MM.1S (cell line): ENCODE data around the gene GPR180.

ENCODE experiments used
- DNase-seq: peaks from one replicate; pipeline ENCODE4 v3.0.0-alpha.2; 2015
- H2AFZ ChIP-seq: fragments of 300-600 bp; sonication (generic); 2 replicates; pipeline ENCODE4 v1.6.0; 2016; ENCODE audit warnings: antibody characterized with exemption, low read length
- H3F3A ChIP-seq: fragments of 300-600 bp; sonication (generic); 2 replicates; pipeline ENCODE4 v1.6.1; 2016; ENCODE audit warnings: mild to moderate bottlenecking, antibody characterized with exemption, low read length, moderate library complexity, mixed read lengths; ENCODE audit not compliant: insufficient read depth
- H3K27ac ChIP-seq: fragments of 300-600 bp; sonication (generic); 2 replicates; pipeline ENCODE4 v1.5.1; 2016; ENCODE audit warnings: mild to moderate bottlenecking, low read length
- H3K27me3 ChIP-seq: fragments of 300-600 bp; sonication (generic); replicated peaks from 2 replicates; pipeline ENCODE4 v1.6.0; 2016; ENCODE audit warnings: low read length; ENCODE audit not compliant: insufficient read depth
- H3K36me3 ChIP-seq: fragments of 300-600 bp; sonication (generic); replicated peaks from 2 replicates; pipeline ENCODE4 v1.6.1; 2016; ENCODE audit warnings: mild to moderate bottlenecking, low read length, mixed read lengths; ENCODE audit not compliant: insufficient read depth
- H3K4me1 ChIP-seq: fragments of 300-600 bp; sonication (generic); 2 replicates; pipeline ENCODE4 v1.6.1; 2016; ENCODE audit warnings: low read length, mixed read lengths
- H3K4me2 ChIP-seq: fragments of 300-600 bp; sonication (generic); 2 replicates; pipeline ENCODE4 v1.6.0; 2016; ENCODE audit warnings: low read depth, low read length
- H3K4me3 ChIP-seq: fragments of 300-600 bp; sonication (generic); 2 replicates; pipeline ENCODE4 v1.5.1; 2016; ENCODE audit warnings: low read length, mixed read lengths
- H3K79me2 ChIP-seq: fragments of 300-600 bp; sonication (generic); 2 replicates; pipeline ENCODE4 v1.6.1; 2016; ENCODE audit warnings: mixed run types, low read length, mixed read lengths
- H3K9ac ChIP-seq: fragments of 300-600 bp; sonication (generic); 2 replicates; pipeline ENCODE4 v1.6.1; 2016; ENCODE audit warnings: low read length, mixed read lengths
- H3K9me2 ChIP-seq: fragments of 300-600 bp; sonication (generic); replicated peaks from 2 replicates; pipeline ENCODE4 v1.6.1; 2016; ENCODE audit warnings: mild to moderate bottlenecking, low read length, mixed read lengths; ENCODE audit not compliant: insufficient read depth
- H3K9me3 ChIP-seq: fragments of 300-600 bp; sonication (generic); replicated peaks from 2 replicates; pipeline ENCODE4 v1.6.1; 2016; ENCODE audit warnings: mild to moderate bottlenecking, low read length, mixed read lengths; ENCODE audit not compliant: insufficient read depth
- H4K20me1 ChIP-seq: fragments of 300-600 bp; sonication (generic); 2 replicates; pipeline ENCODE4 v1.6.1; 2016; ENCODE audit warnings: mild to moderate bottlenecking, low read length, moderate library complexity, mixed read lengths; ENCODE audit not compliant: insufficient read depth
- EZH2 ChIP-seq: fragments of 300-600 bp; sonication (generic); optimal IDR thresholded peaks from 2 replicates; pipeline ENCODE3; 2017; ENCODE audit warnings: low read depth, mild to moderate bottlenecking, antibody characterized with exemption, low read length, mixed read lengths
- EZH2phosphoT487 ChIP-seq: fragments of 300-600 bp; sonication (generic); IDR thresholded peaks from 2 replicates; pipeline ENCODE4 v1.6.1; 2018; ENCODE audit warnings: antibody characterized with exemption, low read length
- TF ChIP-seq, protein P1 (sequence below): fragments of 300-600 bp; sonication (generic); IDR thresholded peaks from 2 replicates; pipeline ENCODE4 v1.5.1; 2016; ENCODE audit warnings: antibody characterized with exemption, low read length, mixed read lengths

Gene GPR180

GRCh38 chr13:94558716-94559115, 42.9 kb upstream of the GPR180 start:
- H3K79me2 ChIP-seq = no peaks in the 10 kb centered on the region
- no peaks in the 10 kb centered on the region for H4K20me1 ChIP-seq
- H3F3A ChIP-seq = no peaks in the 10 kb centered on the region
- H3K27ac ChIP-seq = no peak overlapping the region; the same call in 1 of the 2 replicates
- no peaks in the 10 kb centered on the region for H3K27me3 ChIP-seq
- no peak overlapping the region for H3K4me3 ChIP-seq
- H3K36me3 ChIP-seq = no peaks in the 10 kb centered on the region
- H2AFZ ChIP-seq = no peak overlapping the region
- TF ChIP-seq, protein P1, sequence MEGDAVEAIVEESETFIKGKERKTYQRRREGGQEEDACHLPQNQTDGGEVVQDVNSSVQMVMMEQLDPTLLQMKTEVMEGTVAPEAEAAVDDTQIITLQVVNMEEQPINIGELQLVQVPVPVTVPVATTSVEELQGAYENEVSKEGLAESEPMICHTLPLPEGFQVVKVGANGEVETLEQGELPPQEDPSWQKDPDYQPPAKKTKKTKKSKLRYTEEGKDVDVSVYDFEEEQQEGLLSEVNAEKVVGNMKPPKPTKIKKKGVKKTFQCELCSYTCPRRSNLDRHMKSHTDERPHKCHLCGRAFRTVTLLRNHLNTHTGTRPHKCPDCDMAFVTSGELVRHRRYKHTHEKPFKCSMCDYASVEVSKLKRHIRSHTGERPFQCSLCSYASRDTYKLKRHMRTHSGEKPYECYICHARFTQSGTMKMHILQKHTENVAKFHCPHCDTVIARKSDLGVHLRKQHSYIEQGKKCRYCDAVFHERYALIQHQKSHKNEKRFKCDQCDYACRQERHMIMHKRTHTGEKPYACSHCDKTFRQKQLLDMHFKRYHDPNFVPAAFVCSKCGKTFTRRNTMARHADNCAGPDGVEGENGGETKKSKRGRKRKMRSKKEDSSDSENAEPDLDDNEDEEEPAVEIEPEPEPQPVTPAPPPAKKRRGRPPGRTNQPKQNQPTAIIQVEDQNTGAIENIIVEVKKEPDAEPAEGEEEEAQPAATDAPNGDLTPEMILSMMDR = no peak
- TF ChIP-seq EZH2phosphoT487 (no peak), EZH2 (no peak)
- H3K4me1 ChIP-seq = peaks cover 3% of the 10 kb centered on the region; the same call in 1 of the 2 replicates
- no peak overlapping the region for H3K4me2 ChIP-seq
- H3K9me3 ChIP-seq = no peaks in the 10 kb centered on the region
- H3K9ac ChIP-seq = no peak overlapping the region
- no peak for DNase-seq
- H3K9me2 ChIP-seq = no peaks in the 10 kb centered on the region

DNA sequence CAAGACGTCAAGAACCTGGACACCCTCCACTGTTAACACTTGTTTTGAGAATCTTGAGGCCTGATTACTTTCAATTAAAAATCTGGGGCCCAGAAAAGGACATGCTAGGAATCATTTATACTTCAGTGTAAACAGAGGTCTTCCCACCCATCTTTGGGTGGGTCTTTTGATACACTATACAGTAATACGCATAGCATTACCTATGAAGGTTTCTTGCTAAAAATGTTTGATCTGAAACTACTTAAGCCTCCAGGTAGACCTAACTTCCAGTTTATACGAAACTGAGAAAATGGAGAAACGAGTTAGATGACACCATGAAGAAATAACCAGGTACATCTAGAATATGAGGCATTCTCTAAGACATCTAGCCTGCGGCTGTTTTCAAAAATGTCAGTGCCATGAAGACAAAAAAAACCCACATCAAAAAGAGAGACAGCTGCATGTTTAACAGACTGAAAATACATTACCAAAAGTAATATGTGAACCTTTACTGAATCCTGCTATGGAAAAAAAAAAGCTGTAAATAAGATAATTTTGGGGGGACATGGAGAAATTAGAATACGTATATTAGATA, 42.3 kb upstream of the GPR180 start:
- Histone ChIP-seq H3K4me2 (no peak overlapping the region), H3K79me2 (no peaks in the 10 kb centered on the region), H3K4me1 (peaks cover 3% of the 10 kb centered on the region; the same call in 1 of the 2 replicates), H3K36me3 (no peaks in the 10 kb centered on the region), H2AFZ (no peak overlapping the region), H4K20me1 (no peaks in the 10 kb centered on the region), H3K4me3 (no peak overlapping the region), H3K9me3 (no peaks in the 10 kb centered on the region), H3K9ac (no peak overlapping the region), H3K9me2 (no peaks in the 10 kb centered on the region), H3K27ac (peak overlapping the region; percentile 0; the same call in 1 of the 2 replicates), H3F3A (no peaks in the 10 kb centered on the region), H3K27me3 (no peaks in the 10 kb centered on the region)
- TF ChIP-seq, protein P1 = no peak
- TF ChIP-seq EZH2phosphoT487 (no peak), EZH2 (no peak)
- peak; percentile 75 for DNase-seq

DNA sequence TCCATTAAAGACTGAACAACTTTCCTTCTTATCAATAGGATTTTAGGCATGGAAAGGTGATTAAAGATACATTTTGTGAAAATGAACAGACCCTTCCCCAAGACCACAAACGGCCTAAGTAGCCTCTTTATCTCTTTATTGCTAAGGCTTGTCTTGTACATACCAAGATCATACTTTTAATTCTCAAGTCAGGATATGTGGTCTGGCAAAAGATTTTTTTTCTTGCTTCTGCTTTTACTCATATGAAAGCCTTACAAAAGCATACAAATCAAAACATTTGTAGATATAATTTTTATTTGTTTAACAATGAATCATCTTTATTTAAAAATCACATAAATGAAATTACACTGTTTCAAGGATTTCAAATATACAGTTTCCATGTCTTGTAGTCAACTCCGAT, 41.5 kb upstream of the GPR180 start:
- H3F3A ChIP-seq = no peaks in the 10 kb centered on the region
- H3K27ac ChIP-seq = peak overlapping the region; percentile 0; the same call in 1 of the 2 replicates
- no peak overlapping the region for H3K4me2 ChIP-seq
- no peaks in the 10 kb centered on the region for H3K36me3 ChIP-seq
- H3K4me1 ChIP-seq = peaks cover 3% of the 10 kb centered on the region; the same call in 1 of the 2 replicates
- no peaks in the 10 kb centered on the region for H3K79me2 ChIP-seq
- no peak overlapping the region for H2AFZ ChIP-seq
- no peak overlapping the region for H3K4me3 ChIP-seq
- H3K9ac ChIP-seq = no peak overlapping the region
- H4K20me1 ChIP-seq = no peaks in the 10 kb centered on the region
- TF ChIP-seq EZH2 (no peak), EZH2phosphoT487 (no peak)
- TF ChIP-seq, protein P1 = no peak
- H3K9me3 ChIP-seq = no peaks in the 10 kb centered on the region
- DNase-seq = no peak
- H3K9me2 ChIP-seq = no peaks in the 10 kb centered on the region
- no peaks in the 10 kb centered on the region for H3K27me3 ChIP-seq
